Small intestine (tissue), 7 donors: ENCODE data around the gene DNAH2. TPM values are rescaled to one million over a fixed set of nuclear protein-coding genes. Genes with fewer than 3 reads are reported as not detected.

ENCODE experiments used
- DNase-seq, 2 donors: peaks; one replicate each; pipeline versions ENCODE4 v3.0.0 to v3.0.0-alpha.2; 2013
- FAIRE-seq: peaks from 2 replicates; lab custom pipeline; 2012; peaks lifted over from hg19 to GRCh38; lab: Jason Lieb, UNC
- H3K27ac ChIP-seq, 3 donors: one replicate each; pipeline ENCODE4 v1.5.1; 2013; ENCODE audit warnings: low read length in 2 of 3, mild to moderate bottlenecking in 2 of 3, control low read depth in 1 of 3, inconsistent platforms in 1 of 3, low read depth in 1 of 3, moderate library complexity in 1 of 3
- H3K27me3 ChIP-seq, 3 donors: one replicate each; pipeline ENCODE4 v1.6.1; 2013; ENCODE audit warnings: low read length in 3 of 3, inconsistent platforms in 1 of 3; ENCODE audit not compliant: control insufficient read depth in 3 of 3, insufficient read depth in 3 of 3
- H3K36me3 ChIP-seq, 3 donors: one replicate each; pipeline ENCODE4 v1.6.1; 2013; ENCODE audit warnings: low read length in 3 of 3, inconsistent platforms in 1 of 3, low read depth in 1 of 3, mild to moderate bottlenecking in 1 of 3, moderate library complexity in 1 of 3; ENCODE audit not compliant: control insufficient read depth in 3 of 3, insufficient read depth in 2 of 3
- H3K4me1 ChIP-seq, 3 donors: one replicate each; pipeline ENCODE4 v1.6.1; 2013; ENCODE audit warnings: low read length in 2 of 3, inconsistent platforms in 1 of 3, low read depth in 1 of 3, mild to moderate bottlenecking in 1 of 3, moderate library complexity in 1 of 3; ENCODE audit not compliant: control insufficient read depth in 3 of 3, insufficient read depth in 2 of 3
- H3K4me3 ChIP-seq, 3 donors: one replicate each; pipeline ENCODE4 v1.5.1; 2013; ENCODE audit warnings: low read length in 3 of 3, control low read depth in 1 of 3, inconsistent platforms in 1 of 3, low read depth in 1 of 3, mild to moderate bottlenecking in 1 of 3, moderate library complexity in 1 of 3
- H3K9me3 ChIP-seq, 2 donors: one replicate each; pipeline ENCODE4 v1.6.1; 2013; ENCODE audit warnings: low read depth in 1 of 2, low read length in 1 of 2; ENCODE audit not compliant: control insufficient read depth in 2 of 2, insufficient read depth in 1 of 2
- WGBS, 3 donors: extraction: QIAGEN DNeasy Blood & Tissue Kit; methylation state at CpG; one replicate each; pipeline ENCODE4 v1.1.7; 2013; 5-methylcytosine and 5-hydroxymethylcytosine counted together
- polyA plus RNA-seq, 4 donors: library from polyadenylated mRNA; stranded (reverse) in 3 of 4; unstranded in 1 of 4; fragments of 200-250 nt in 3 of 4; fragments of 120-200 nt in 1 of 4; gene quantifications; one replicate each; pipeline versions ENCODE4 v1.2.1 to v1.2.3, GENCODE V29; 2013
- donor health status: healthy with polysubstance abuse.
- donor health status: control.
- donor health status: control.
- donor health status: Bipolar disorder and iron deficiency.
- donor health status: healthy.

DNAH2 gene
- polyA plus RNA-seq, 4 donors = 0.04 to 0.09 TPM; not detected in 2

- FAIRE-seq = no peak
- Histone ChIP-seq H3K4me1 (no peaks in the 10 kb centered on the region), H3K9me3 (no peaks in the 10 kb centered on the region), H3K4me3 (no peak overlapping the region), H3K36me3 (peaks cover 0 to 10% (median 0%) of the 10 kb centered on the region in 3 donors), H3K27ac (no peak overlapping the region), H3K27me3 (no peaks in the 10 kb centered on the region)
- no peak for DNase-seq
- 92 to 93% (median 93%) methylated on average over 5 of the region's 5 CpGs for WGBS, 3 donors
These were observed 147.6 kb downstream of the DNAH2 start for GRCh38 chr17:7864995-7865650.

GRCh38 chr17:7867881-7868329, 150.4 kb downstream of the DNAH2 start:
- Histone ChIP-seq H3K36me3 (peaks cover 0 to 21% (median 0%) of the 10 kb centered on the region in 3 donors), H3K27ac (no peak overlapping the region), H3K4me3 (no peak overlapping the region), H3K4me1 (no peaks in the 10 kb centered on the region), H3K9me3 (no peaks in the 10 kb centered on the region), H3K27me3 (no peaks in the 10 kb centered on the region)
- FAIRE-seq (no peak), DNase-seq (peak in 1 of 2 donors; percentile 33)
- WGBS, 3 donors = 57 to 59% (median 58%) methylated on average over 5 of the region's 5 CpGs

- no peak overlapping the region for H3K4me3 ChIP-seq
- H3K9me3 ChIP-seq = no peaks in the 10 kb centered on the region
- H3K27me3 ChIP-seq = no peaks in the 10 kb centered on the region
- FAIRE-seq = no peak
- no peaks in the 10 kb centered on the region for H3K4me1 ChIP-seq
- no peak overlapping the region for H3K27ac ChIP-seq
- no peak for DNase-seq
- H3K36me3 ChIP-seq = peaks cover 0 to 24% (median 0%) of the 10 kb centered on the region in 3 donors
- WGBS, 3 donors = 78 to 81% (median 79%) methylated on average over 4 of the region's 4 CpGs
These were observed 155.5 kb downstream of the DNAH2 start for GRCh38 chr17:7873051-7873450.

GRCh38 chr17:7875804-7876370, 158.3 kb downstream of the DNAH2 start:
- no peak overlapping the region for H3K27ac ChIP-seq
- peaks cover 0 to 11% (median 0%) of the 10 kb centered on the region in 3 donors for H3K4me1 ChIP-seq
- DNase-seq (no peak), FAIRE-seq (no peak)
- no peaks in the 10 kb centered on the region for H3K9me3 ChIP-seq
- no peaks in the 10 kb centered on the region for H3K27me3 ChIP-seq
- 87 to 92% (median 89%) methylated on average over 2 of the region's 2 CpGs for WGBS, 3 donors
- H3K4me3 ChIP-seq = no peak overlapping the region
- peaks cover 0 to 30% (median 0%) of the 10 kb centered on the region in 3 donors for H3K36me3 ChIP-seq

- Histone ChIP-seq H3K27ac (no peak overlapping the region), H3K27me3 (no peaks in the 10 kb centered on the region), H3K4me1 (peaks cover 2 to 29% (median 4%) of the 10 kb centered on the region in 3 donors), H3K4me3 (no peak overlapping the region), H3K9me3 (no peaks in the 10 kb centered on the region), H3K36me3 (peaks cover 0 to 30% (median 4%) of the 10 kb centered on the region in 3 donors)
- 89 to 94% (median 93%) methylated on average over 7 of the region's 7 CpGs for WGBS, 3 donors
- FAIRE-seq (no peak), DNase-seq (no peak)
These were observed 160.7 kb downstream of the DNAH2 start for GRCh38 chr17:7878234-7878633.

GRCh38 chr17:7880076-7880868, 162.7 kb downstream of the DNAH2 start:
- no peaks in the 10 kb centered on the region for H3K9me3 ChIP-seq
- H3K27me3 ChIP-seq = no peaks in the 10 kb centered on the region
- H3K4me1 ChIP-seq = peaks cover 2 to 38% (median 4%) of the 10 kb centered on the region in 3 donors
- DNase-seq (no peak), FAIRE-seq (no peak)
- peaks cover 0 to 24% (median 4%) of the 10 kb centered on the region in 3 donors for H3K36me3 ChIP-seq
- no peak overlapping the region for H3K27ac ChIP-seq
- no peak overlapping the region for H3K4me3 ChIP-seq
- WGBS, 3 donors = 60 to 66% (median 62%) methylated on average over 3 of the region's 3 CpGs

GRCh38 chr17:7881276-7882054, 163.9 kb downstream of the DNAH2 start:
- Histone ChIP-seq H3K4me3 (no peak overlapping the region), H3K4me1 (peaks cover 2 to 43% (median 4%) of the 10 kb centered on the region in 3 donors), H3K9me3 (no peaks in the 10 kb centered on the region), H3K27me3 (no peaks in the 10 kb centered on the region), H3K36me3 (peaks cover 0 to 21% (median 4%) of the 10 kb centered on the region in 3 donors), H3K27ac (peak overlapping the region in 1 of 3 donors; percentile 41)
- DNase-seq (no peak), FAIRE-seq (no peak)
- WGBS, 3 donors = 54 to 78% (median 66%) methylated on average over 7 of the region's 7 CpGs
